H54 (cell line): ENCODE measurements around the gene DIAPH1.
A peak's percentile ranks its signal among the peaks of the same experiment; 100 is the strongest.

Experiments
- DNase-seq: peaks from one replicate; pipeline ENCODE4 v3.0.0; 2011; ENCODE audit warnings: low spot score, mixed read lengths; ENCODE audit not compliant: insufficient read length
- FAIRE-seq: peaks from 3 replicates; lab custom pipeline; 2011; peaks lifted over from hg19 to GRCh38; lab: Jason Lieb, UNC
- POLR2A ChIP-seq: IDR thresholded peaks from 2 replicates; pipeline ENCODE4 v1.6.1; 2011; ENCODE audit warnings: low read depth, mild to moderate bottlenecking, low read length

DIAPH1 gene

GRCh38 chr5:141519605-141520565, 98.9 kb downstream of the DIAPH1 start:
- TF ChIP-seq POLR2A, result no peak
- DNase-seq, result no peak
- no peak for FAIRE-seq

GRCh38 chr5:141518618-141519015, 100.2 kb downstream of the DIAPH1 start:
- no peak for DNase-seq
- no peak for FAIRE-seq
- TF ChIP-seq POLR2A, result no peak

- TF ChIP-seq POLR2A, result no peak
- no peak for DNase-seq
- FAIRE-seq, result no peak
Measured at GRCh38 chr5:141517880-141518617, 100.8 kb downstream of the DIAPH1 start.

GRCh38 chr5:141517312-141517711, 101.5 kb downstream of the DIAPH1 start:
- TF ChIP-seq POLR2A, result no peak
- no peak for FAIRE-seq
- DNase-seq, result no peak

- DNase-seq (no peak), FAIRE-seq (no peak)
- no peak for TF ChIP-seq POLR2A
Measured at GRCh38 chr5:141516672-141517025, 102.2 kb downstream of the DIAPH1 start.

- FAIRE-seq, result no peak
- DNase-seq, result no peak
- TF ChIP-seq POLR2A, result no peak
Measured at GRCh38 chr5:141515946-141516671, 102.7 kb downstream of the DIAPH1 start.

GRCh38 chr5:141515141-141515540, 103.7 kb downstream of the DIAPH1 start:
- DNase-seq (no peak), FAIRE-seq (no peak)
- no peak for TF ChIP-seq POLR2A

GRCh38 chr5:141514330-141515133, 104.3 kb downstream of the DIAPH1 start:
- no peak for FAIRE-seq
- DNase-seq, result no peak
- TF ChIP-seq POLR2A, result no peak; the same call in 1 of the 2 replicates

- FAIRE-seq, result no peak
- DNase-seq, result peak; percentile 59
- TF ChIP-seq POLR2A, result 0 out of 2 replicates have a peak, but pooled peaks have one; percentile 22
Measured at GRCh38 chr5:141513627-141514329, 105.0 kb downstream of the DIAPH1 start.

GRCh38 chr5:141512911-141513626, 105.7 kb downstream of the DIAPH1 start:
- no peak for FAIRE-seq
- no peak for TF ChIP-seq POLR2A
- no peak for DNase-seq

GRCh38 chr5:141512390-141512910, 106.3 kb downstream of the DIAPH1 start:
- TF ChIP-seq POLR2A, result no peak
- FAIRE-seq (no peak), DNase-seq (no peak)

GRCh38 chr5:141511771-141512325, 107.0 kb downstream of the DIAPH1 start:
- FAIRE-seq (no peak), DNase-seq (no peak)
- no peak for TF ChIP-seq POLR2A
